Erythroblast (primary cell): ENCODE data around the gene SHISAL2B.

ENCODE experiments used
- GATA1 ChIP-seq: IDR thresholded peaks from 2 replicates; pipeline ENCODE4 v1.6.1; 2011; ENCODE audit warnings: low read depth, mild to moderate bottlenecking, control low read depth, low read length, moderate library complexity
- POLR2A ChIP-seq: IDR thresholded peaks from 2 replicates; pipeline ENCODE4 v1.6.1; 2011; ENCODE audit warnings: mild to moderate bottlenecking, low read length

DNA sequence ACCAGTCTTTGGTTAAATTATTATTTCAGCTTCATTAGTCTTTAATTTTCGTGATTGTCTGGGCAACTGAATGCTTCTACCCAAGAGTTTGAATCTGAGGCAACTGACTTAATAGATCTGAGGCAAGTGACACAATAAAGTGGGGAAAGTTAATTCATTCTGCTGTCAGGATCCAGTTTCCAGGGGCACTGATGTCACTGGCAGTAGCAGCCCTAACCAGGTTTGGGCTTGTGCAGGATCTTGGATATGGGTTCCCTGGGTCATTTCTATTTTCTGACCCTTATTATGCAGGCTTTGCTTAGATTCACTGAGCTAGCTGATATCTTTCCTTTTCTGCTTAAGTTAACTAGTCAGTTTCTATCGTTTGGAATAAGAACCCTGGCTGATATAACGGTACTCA lies 68.6 kb downstream of the SHISAL2B start:
- TF ChIP-seq POLR2A (no peak), GATA1 (no peak)
